Cerebellar cortex (tissue), 1 donor: ENCODE data around the gene KRTAP8-1.

Source experiments
- DNase-seq: peaks from one replicate; pipeline ENCODE4 v3.0.0-alpha.2; 2015; ENCODE audit warnings: low spot score

KRTAP8-1 gene, protein sequence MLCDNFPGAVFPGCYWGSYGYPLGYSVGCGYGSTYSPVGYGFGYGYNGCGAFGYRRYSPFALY

GRCh38 chr21:30813174-30813573 is at the start of gene KRTAP8-1:
KRTAP8-1 (minus strand) TSS chr21:30813274; CDS start chr21:30813220, 54 bp downstream.
- DNase-seq: no peak

DNA sequence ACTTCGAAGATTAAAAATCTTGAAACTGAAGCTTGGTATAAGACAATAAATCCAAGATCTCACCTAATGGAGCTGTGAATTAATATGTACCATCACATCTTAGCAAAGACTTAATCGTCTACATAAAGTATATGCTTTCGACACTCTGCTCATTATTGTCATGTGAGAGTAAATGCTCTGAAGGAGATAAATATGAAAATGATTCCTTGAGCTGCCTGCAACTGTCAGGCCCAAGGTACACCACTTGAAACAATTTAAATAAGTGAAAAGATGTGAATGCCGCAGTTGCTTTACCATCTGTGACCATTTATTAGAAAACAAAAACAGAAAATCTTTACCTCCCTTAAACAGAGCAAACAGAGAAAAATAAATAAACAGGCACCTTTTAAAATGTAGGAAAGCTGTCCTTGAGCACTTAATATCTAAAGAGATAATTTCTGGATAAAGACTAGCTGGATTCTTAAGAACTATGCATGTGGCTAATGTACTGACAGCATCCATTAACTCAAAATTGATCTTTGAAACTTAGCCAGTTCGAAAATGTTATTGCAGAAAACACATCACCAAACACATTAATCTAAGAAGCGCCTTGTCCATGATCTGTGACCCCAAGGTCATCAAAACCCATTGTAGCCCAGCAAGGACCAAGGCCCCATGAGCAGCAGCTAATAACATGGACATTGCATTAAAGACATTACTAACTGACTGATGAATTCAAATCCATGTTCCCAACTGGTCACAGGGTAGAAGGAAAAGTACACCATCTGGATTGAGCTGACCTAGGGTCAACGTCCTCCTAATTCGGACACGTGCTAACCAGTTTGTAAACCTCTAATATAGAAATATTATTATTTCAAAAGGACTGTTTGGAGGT is 34.8 kb upstream of the KRTAP8-1 start:
- no peak for DNase-seq

DNA sequence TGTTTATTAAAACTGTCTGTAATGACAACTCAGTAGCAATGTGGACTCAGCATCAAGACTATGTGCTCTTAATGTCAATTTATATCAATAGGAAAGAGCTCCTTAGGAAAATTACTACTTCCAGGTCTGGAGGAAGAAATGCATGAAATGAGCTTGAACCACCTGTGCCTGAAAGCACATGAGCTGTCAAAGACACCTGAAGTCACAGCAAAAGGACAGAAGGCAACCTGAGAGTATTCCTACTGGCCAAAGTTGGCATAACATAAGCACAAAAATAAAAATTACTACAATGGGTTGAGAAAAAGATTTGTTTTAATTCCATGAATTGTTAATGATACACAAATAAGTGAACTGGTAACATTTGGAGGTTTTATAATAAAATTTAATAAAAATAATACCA is 29.9 kb upstream of the KRTAP8-1 start:
- DNase-seq: no peak

GRCh38 chr21:30839304-30839703 is 26.2 kb upstream of the KRTAP8-1 start:
- no peak for DNase-seq

- no peak for DNase-seq
Observed at GRCh38 chr21:30838536-30838935, 25.5 kb upstream of the KRTAP8-1 start.

DNA sequence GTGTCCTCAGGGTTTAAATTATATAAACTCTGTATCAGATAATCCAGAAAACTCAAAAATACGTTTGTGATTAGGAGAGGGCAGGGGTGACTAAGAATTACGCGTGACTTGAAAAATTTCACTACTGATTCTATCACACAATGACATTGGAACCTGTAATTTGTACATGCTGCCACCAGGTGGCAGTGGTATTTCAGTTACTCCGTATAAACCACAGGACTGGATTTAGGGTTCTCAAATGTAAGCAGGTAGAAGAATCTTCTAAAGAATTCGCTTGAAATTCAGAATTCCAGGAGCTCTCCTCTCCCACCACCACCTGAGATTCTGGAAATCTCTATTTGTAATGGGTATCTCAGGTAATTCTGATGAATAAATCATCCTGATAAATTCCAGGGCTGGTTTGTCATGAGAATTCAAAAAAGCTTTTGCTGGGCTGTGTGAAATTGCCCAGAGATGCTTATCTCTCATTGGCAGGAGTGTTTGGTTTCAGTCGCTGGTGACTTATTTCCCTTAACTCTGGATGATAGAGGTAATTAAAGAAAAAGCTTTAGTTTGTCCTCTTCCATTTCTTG is 18.2 kb upstream of the KRTAP8-1 start:
- DNase-seq: peak; percentile 2

GRCh38 chr21:30829659-30830058 is 16.6 kb upstream of the KRTAP8-1 start, which contains the start of gene KRTAP7-1:
KRTAP7-1 (minus strand) TSS chr21:30829759; CDS start chr21:30829698, 61 bp downstream.
- DNase-seq: no peak

GRCh38 chr21:30818837-30819610 is 6.0 kb upstream of the KRTAP8-1 start:
- no peak for DNase-seq

- DNase-seq: no peak
Observed at GRCh38 chr21:30800605-30801004, 12.5 kb downstream of the KRTAP8-1 start.

DNA sequence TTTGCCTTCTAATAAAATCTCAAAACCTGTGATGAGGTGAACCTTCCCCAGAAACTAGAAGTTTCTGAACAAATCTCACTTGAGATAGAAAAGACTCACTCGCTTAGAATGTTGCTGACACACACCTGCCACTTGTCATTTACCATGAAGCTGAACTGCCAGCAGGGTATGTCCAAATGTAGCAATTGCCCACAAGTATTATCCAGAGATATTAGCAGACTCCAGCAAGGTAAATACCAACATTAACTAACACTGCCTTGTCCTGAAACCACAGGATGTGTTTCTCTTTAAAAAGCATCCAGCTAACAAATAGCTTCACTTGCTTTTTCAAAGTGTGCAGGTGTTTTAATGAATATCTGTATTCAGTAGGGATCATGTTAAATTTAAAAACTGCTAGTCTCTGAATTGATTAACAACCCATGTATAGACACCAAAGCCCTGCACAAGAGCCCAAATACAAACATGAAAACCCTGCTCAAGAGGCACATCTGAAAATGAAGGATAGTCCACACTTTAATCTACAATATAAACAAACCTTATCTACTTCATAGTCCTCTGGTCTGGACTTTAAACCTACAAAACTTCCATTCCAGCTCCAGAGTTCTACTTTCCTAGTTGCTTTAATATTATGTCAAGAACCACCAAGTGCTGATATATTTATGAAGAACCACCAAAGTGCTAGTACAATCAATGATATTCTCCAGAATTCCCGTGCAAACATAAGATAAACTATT is 19.3 kb downstream of the KRTAP8-1 start:
- no peak for DNase-seq

DNA sequence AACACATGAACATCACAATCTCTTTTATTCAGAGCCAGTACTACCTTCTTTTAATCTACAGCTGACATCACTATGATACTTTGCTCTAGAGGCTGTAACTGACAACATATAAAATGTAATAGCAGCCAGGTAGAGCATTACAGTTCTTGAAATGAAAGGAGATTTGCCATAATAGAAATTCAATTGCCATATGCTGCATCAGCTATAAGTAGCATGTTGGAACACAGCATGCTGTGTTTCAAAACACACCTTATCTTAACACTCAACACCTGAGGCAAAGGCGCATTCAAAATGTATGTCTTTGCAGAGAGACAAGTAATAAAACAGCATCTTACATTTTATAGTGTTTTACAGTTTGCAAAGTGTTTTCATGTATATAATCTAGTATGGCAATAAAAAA is 33.8 kb downstream of the KRTAP8-1 start:
- no peak for DNase-seq

DNA sequence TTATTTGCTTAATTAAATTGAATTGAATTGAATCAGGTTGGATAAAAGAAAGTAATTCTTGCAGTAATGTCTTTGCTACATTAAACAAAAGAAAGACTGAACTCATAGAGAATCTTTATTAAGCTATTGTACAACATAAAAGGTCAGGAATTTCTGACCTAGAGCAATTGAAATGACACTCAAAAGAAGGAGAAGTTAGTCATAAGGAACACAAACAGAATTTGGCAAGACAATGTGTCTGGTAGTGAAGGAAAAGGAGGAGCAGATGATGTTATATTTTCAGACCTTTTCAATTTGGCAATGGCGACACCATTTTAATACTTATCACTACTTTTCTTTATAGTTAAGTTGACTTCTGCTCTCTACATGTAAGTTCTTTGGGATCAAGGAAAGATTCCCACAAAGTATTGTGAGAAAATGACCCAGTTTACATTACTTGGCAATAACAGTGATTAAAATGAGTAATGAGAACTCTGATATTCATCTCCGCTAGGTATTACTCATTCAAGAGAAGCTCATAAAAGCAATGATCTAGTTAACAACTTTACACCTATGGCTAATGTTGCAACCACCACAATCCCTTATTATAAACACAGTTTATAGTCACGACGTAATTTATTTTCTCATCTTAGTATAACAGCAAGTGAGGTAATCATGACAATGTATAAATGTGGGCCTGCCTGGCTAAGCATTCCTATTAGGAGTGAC is 43.2 kb downstream of the KRTAP8-1 start:
- no peak for DNase-seq
